ENCODE data around the gene KLHDC4.

Gene KLHDC4

GRCh38 chr16:87697256-87697655, 68.5 kb downstream of the KLHDC4 start:
- DNase-seq: no peak

- DNase-seq: no peak
These were observed 69.1 kb downstream of the KLHDC4 start for GRCh38 chr16:87696726-87697125.

GRCh38 chr16:87695534-87695933, 70.3 kb downstream of the KLHDC4 start:
- DNase-seq: no peak

- no peak for DNase-seq
These were observed 71.2 kb downstream of the KLHDC4 start for GRCh38 chr16:87694441-87695125.

GRCh38 chr16:87693827-87694226, 72.0 kb downstream of the KLHDC4 start:
- no peak for DNase-seq

GRCh38 chr16:87692756-87693155, 73.0 kb downstream of the KLHDC4 start:
- DNase-seq: no peak

GRCh38 chr16:87692176-87692575, 73.6 kb downstream of the KLHDC4 start:
- DNase-seq: no peak

- no peak for DNase-seq
These were observed 74.1 kb downstream of the KLHDC4 start for GRCh38 chr16:87691686-87692079.

GRCh38 chr16:87690911-87691685, 74.7 kb downstream of the KLHDC4 start:
- DNase-seq: no peak

- DNase-seq: no peak
These were observed 75.8 kb downstream of the KLHDC4 start for GRCh38 chr16:87689956-87690465.

GRCh38 chr16:87688876-87689815, 76.6 kb downstream of the KLHDC4 start:
- DNase-seq: no peak

- no peak for DNase-seq
These were observed 77.7 kb downstream of the KLHDC4 start for GRCh38 chr16:87687998-87688529.

- no peak for DNase-seq
These were observed 78.5 kb downstream of the KLHDC4 start for GRCh38 chr16:87687126-87687910.

GRCh38 chr16:87686697-87687096, 79.1 kb downstream of the KLHDC4 start:
- DNase-seq: no peak

GRCh38 chr16:87685766-87686165, 80.0 kb downstream of the KLHDC4 start:
- DNase-seq: no peak

GRCh38 chr16:87685405-87685755, 80.4 kb downstream of the KLHDC4 start:
- DNase-seq: no peak

- DNase-seq: no peak
These were observed 80.9 kb downstream of the KLHDC4 start for GRCh38 chr16:87684711-87685404.

GRCh38 chr16:87684106-87684677, 81.6 kb downstream of the KLHDC4 start:
- no peak for DNase-seq

GRCh38 chr16:87682852-87683399, 82.9 kb downstream of the KLHDC4 start:
- DNase-seq: no peak

GRCh38 chr16:87681981-87682570, 83.7 kb downstream of the KLHDC4 start:
- peak; percentile 66 for DNase-seq

All from EL (cell line).